Activated T-cell treated with anti-CD3 and anti-CD28 coated beads, Interleukin-2, amount 50 U/mL, for 4 hours (primary cell): Measurements from ENCODE around the gene PITPNM3. TPM values are rescaled to one million over a fixed set of nuclear protein-coding genes. Genes with fewer than 3 reads are reported as not detected.

Experiments
- ATAC-seq, 2 donors: fragments of 200-7000 bp; cut with Tn5 transposase; one replicate each; pipeline ENCODE4 v1.10.0; 2021
- DNase-seq: peaks from one replicate; pipeline ENCODE4 v3.0.0-alpha.2; 2020
- H3K27me3 Mint-ChIP-seq: one replicate; pipeline ENCODE4 v1.8.0; 2021; ENCODE audit warnings: low read depth, mixed read lengths
- H3K36me3 Mint-ChIP-seq: one replicate; pipeline ENCODE4 v1.8.0; 2022; ENCODE audit warnings: mixed read lengths; ENCODE audit not compliant: insufficient read depth
- H3K4me1 Mint-ChIP-seq: one replicate; pipeline ENCODE4 v1.8.0; 2021; ENCODE audit warnings: low read depth, mixed read lengths
- H3K4me3 Mint-ChIP-seq: one replicate; pipeline ENCODE4 v1.8.0; 2021; ENCODE audit warnings: mild to moderate bottlenecking, moderate library complexity, mixed read lengths
- H3K9me3 Mint-ChIP-seq: one replicate; pipeline ENCODE4 v1.8.0; 2021; ENCODE audit warnings: mixed read lengths
- total RNA-seq, 3 donors: library from RNA; stranded (reverse); gene quantifications; one replicate each; pipeline ENCODE4 v1.2.1, GENCODE V29; 2021

The PITPNM3 gene
- total RNA-seq, 3 donors from 2014 or later: 0.33 to 0.58 (median 0.56) TPM

DNA sequence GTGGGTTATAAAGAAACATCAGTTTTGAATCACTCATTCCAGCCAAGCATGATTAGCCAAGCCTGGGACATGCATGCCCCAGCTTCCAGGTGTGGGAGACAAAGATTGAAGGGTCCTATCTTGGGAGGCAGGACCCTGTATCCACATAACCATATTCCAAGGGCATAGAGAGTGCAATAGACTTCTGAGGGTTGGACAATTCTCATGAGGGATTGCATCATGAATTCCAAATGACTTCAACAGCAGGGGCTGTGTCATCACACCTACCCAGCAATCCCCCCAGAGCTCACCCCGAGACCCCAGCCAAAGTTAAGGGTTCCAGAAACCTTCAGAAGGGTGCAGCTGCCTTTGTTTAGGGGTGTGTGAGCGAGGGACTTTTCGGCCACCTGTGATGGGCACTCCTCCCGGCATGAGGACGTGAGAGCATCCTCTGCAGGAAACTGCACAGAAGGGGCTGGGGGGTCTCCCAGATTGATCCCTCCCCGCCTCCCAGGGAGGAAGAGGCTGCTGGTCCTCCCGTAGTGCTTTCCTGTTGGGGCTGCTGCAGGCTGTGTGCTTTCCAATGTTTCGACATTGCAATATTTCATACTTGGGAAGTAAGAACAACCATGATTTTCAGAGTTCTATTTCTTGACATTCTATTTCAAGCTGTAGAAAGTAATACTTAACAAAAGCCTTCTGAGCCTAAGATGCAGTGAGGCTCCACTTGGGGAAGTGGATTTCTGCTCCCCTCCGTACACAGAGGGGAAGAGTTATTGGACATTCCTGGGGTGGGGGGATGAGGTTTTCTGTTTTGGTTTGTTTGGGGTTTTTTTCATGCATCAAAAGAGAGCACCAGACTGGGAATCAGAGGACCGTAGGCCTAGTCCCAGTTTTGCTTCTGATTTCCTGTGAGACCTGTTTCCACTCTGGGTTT lies 13.3 kb upstream of the PITPNM3 start:
- no peaks in the 10 kb centered on the region for H3K36me3 Mint-ChIP-seq
- no peak overlapping the region for H3K4me3 Mint-ChIP-seq
- H3K4me1 Mint-ChIP-seq: no peaks in the 10 kb centered on the region
- H3K9me3 Mint-ChIP-seq: no peaks in the 10 kb centered on the region
- H3K27me3 Mint-ChIP-seq: peaks cover 9% of the 10 kb centered on the region
- DNase-seq (no peak), ATAC-seq (no peak)

GRCh38 chr17:6568184-6568758 lies 11.9 kb upstream of the PITPNM3 start:
- Mint-ChIP-seq H3K27me3 (peaks cover 18% of the 10 kb centered on the region), H3K4me1 (no peaks in the 10 kb centered on the region), H3K9me3 (no peaks in the 10 kb centered on the region), H3K36me3 (peaks cover 2% of the 10 kb centered on the region), H3K4me3 (no peak overlapping the region)
- no peak for DNase-seq
- no peak for ATAC-seq

GRCh38 chr17:6567528-6568183 lies 11.3 kb upstream of the PITPNM3 start:
- no peaks in the 10 kb centered on the region for H3K4me1 Mint-ChIP-seq
- peaks cover 4% of the 10 kb centered on the region for H3K36me3 Mint-ChIP-seq

GRCh38 chr17:6561446-6561845 lies 5.1 kb upstream of the PITPNM3 start:
- H3K4me3 Mint-ChIP-seq: no peak overlapping the region
- no peak for ATAC-seq
- peaks cover 2% of the 10 kb centered on the region for H3K4me1 Mint-ChIP-seq
- peaks cover 48% of the 10 kb centered on the region for H3K27me3 Mint-ChIP-seq
- H3K9me3 Mint-ChIP-seq: no peaks in the 10 kb centered on the region
- peaks cover 4% of the 10 kb centered on the region for H3K36me3 Mint-ChIP-seq
- no peak for DNase-seq

More at GRCh38 chr17:6567528-6568183, 11.3 kb upstream of the PITPNM3 start:
- peaks cover 23% of the 10 kb centered on the region for H3K27me3 Mint-ChIP-seq
- DNase-seq (no peak), ATAC-seq (no peak)
- no peak overlapping the region for H3K4me3 Mint-ChIP-seq
- no peaks in the 10 kb centered on the region for H3K9me3 Mint-ChIP-seq

- no peak for DNase-seq
- Mint-ChIP-seq H3K4me3 (no peak overlapping the region), H3K36me3 (peaks cover 4% of the 10 kb centered on the region), H3K27me3 (peaks cover 43% of the 10 kb centered on the region), H3K4me1 (peaks cover 3% of the 10 kb centered on the region), H3K9me3 (no peaks in the 10 kb centered on the region)
- no peak for ATAC-seq
Measured at GRCh38 chr17:6560496-6560895, 4.1 kb upstream of the PITPNM3 start.

DNA sequence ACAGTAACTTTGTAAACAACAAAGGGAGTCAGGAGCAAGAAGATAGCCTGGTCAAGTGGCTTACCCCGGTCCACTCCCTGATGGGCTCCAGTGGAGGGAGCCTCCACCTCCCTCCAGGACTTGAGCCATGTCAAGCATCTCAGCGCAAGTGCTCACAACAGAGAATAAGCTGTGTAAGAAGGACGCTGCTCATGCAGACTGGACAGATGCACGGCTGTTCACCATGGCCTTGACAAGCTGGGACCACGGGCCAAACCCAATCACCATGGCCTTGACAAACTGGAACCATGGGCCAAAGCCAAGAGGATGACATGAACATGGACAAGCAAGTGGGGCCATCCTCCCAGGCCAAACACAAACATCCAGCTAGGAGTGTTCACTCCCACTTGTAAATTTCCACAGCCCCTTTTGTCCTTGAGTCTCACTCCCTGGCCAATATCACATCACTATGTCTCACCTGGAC lies 3.4 kb upstream of the PITPNM3 start:
- H3K36me3 Mint-ChIP-seq: peaks cover 4% of the 10 kb centered on the region
- no peak for ATAC-seq
- peaks cover 9% of the 10 kb centered on the region for H3K4me1 Mint-ChIP-seq
- H3K4me3 Mint-ChIP-seq: no peak overlapping the region
- peaks cover 47% of the 10 kb centered on the region for H3K27me3 Mint-ChIP-seq
- no peak for DNase-seq
- H3K9me3 Mint-ChIP-seq: no peaks in the 10 kb centered on the region

GRCh38 chr17:6558932-6559752 lies 2.8 kb upstream of the PITPNM3 start:
- no peak for DNase-seq
- Mint-ChIP-seq H3K4me1 (peaks cover 11% of the 10 kb centered on the region), H3K27me3 (peaks cover 49% of the 10 kb centered on the region), H3K36me3 (peaks cover 4% of the 10 kb centered on the region), H3K4me3 (no peak overlapping the region), H3K9me3 (no peaks in the 10 kb centered on the region)
- ATAC-seq: no peak

GRCh38 chr17:6558276-6558675 lies 1.9 kb upstream of the PITPNM3 start:
- peaks cover 11% of the 10 kb centered on the region for H3K4me1 Mint-ChIP-seq
- DNase-seq (no peak), ATAC-seq (no peak)
- H3K9me3 Mint-ChIP-seq: no peaks in the 10 kb centered on the region
- peaks cover 52% of the 10 kb centered on the region for H3K27me3 Mint-ChIP-seq
- no peak overlapping the region for H3K4me3 Mint-ChIP-seq
- H3K36me3 Mint-ChIP-seq: peaks cover 2% of the 10 kb centered on the region

GRCh38 chr17:6557040-6557438 lies 684 bp upstream of the PITPNM3 start:
- DNase-seq (no peak), ATAC-seq (no peak)
- Mint-ChIP-seq H3K4me1 (peaks cover 11% of the 10 kb centered on the region), H3K4me3 (no peak overlapping the region), H3K9me3 (no peaks in the 10 kb centered on the region), H3K27me3 (peaks cover 45% of the 10 kb centered on the region), H3K36me3 (no peaks in the 10 kb centered on the region)

- H3K4me1 Mint-ChIP-seq: peaks cover 11% of the 10 kb centered on the region
- H3K4me3 Mint-ChIP-seq: peak overlapping the region; percentile 68
- H3K27me3 Mint-ChIP-seq: peaks cover 42% of the 10 kb centered on the region
- no peaks in the 10 kb centered on the region for H3K36me3 Mint-ChIP-seq
- no peaks in the 10 kb centered on the region for H3K9me3 Mint-ChIP-seq
- DNase-seq: no peak
- peak; percentile 72 to 76 for ATAC-seq
Measured at GRCh38 chr17:6555331-6556120, 829 bp downstream of the PITPNM3 start.

GRCh38 chr17:6554871-6555330 lies 1.5 kb downstream of the PITPNM3 start:
- H3K4me3 Mint-ChIP-seq: peak overlapping the region; percentile 29
- peaks cover 39% of the 10 kb centered on the region for H3K27me3 Mint-ChIP-seq
- DNase-seq (no peak), ATAC-seq (no peak)
- H3K36me3 Mint-ChIP-seq: no peaks in the 10 kb centered on the region
- peaks cover 11% of the 10 kb centered on the region for H3K4me1 Mint-ChIP-seq
- H3K9me3 Mint-ChIP-seq: no peaks in the 10 kb centered on the region

DNA sequence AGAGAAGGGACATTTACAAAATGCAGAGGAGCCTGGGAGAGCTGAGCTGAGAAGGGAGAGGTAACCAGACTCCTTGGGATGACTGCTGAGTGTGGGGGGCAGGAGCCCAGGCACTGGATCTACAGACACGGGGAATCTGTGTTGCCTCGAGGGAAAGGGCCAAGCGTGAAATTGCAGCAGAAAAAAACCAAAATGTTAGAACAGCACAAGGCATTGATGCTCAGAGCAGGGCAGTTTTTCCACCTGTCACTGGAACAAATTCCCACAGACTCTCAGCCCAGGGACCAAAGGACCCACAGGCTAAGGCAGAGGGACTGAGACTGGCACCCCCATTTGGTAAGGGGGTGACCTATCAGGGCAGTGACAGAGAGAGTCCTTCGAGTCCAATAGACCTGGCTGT lies 2.0 kb downstream of the PITPNM3 start:
- H3K9me3 Mint-ChIP-seq: no peaks in the 10 kb centered on the region
- DNase-seq (no peak), ATAC-seq (no peak)
- peak overlapping the region; percentile 29 for H3K4me3 Mint-ChIP-seq
- H3K36me3 Mint-ChIP-seq: no peaks in the 10 kb centered on the region
- H3K4me1 Mint-ChIP-seq: peaks cover 11% of the 10 kb centered on the region
- H3K27me3 Mint-ChIP-seq: peaks cover 39% of the 10 kb centered on the region

- Mint-ChIP-seq H3K9me3 (no peaks in the 10 kb centered on the region), H3K36me3 (no peaks in the 10 kb centered on the region), H3K27me3 (peaks cover 29% of the 10 kb centered on the region), H3K4me1 (peaks cover 18% of the 10 kb centered on the region), H3K4me3 (no peak overlapping the region)
- no peak for DNase-seq
- ATAC-seq: no peak
Measured at GRCh38 chr17:6551869-6552531, 4.4 kb downstream of the PITPNM3 start.
